SJCRH30 (cell line): Measurements from ENCODE around the gene CTF1. TPM values are rescaled to one million over a fixed set of nuclear protein-coding genes. Genes with fewer than 3 reads are reported as not detected.

ENCODE experiments used
- DNase-seq, 2 experiments: peaks; one replicate each; pipeline ENCODE4 v3.0.0-alpha.2; 2015 to 2020
- H3K27ac ChIP-seq: fragments of 250-450 bp; sonication (Bioruptor Pico); 2 replicates; pipeline ENCODE4 v1.5.1; 2020; ENCODE audit warnings: mild to moderate bottlenecking, moderate library complexity
- H3K27me3 ChIP-seq: fragments of 250-450 bp; sonication (Bioruptor Pico); 2 replicates; pipeline ENCODE4 v1.5.1; 2020; ENCODE audit warnings: mild to moderate bottlenecking, moderate library complexity
- H3K36me3 ChIP-seq: fragments of 250-450 bp; sonication (Bioruptor Pico); 2 replicates; pipeline ENCODE4 v1.5.1; 2020; ENCODE audit warnings: mild to moderate bottlenecking, moderate library complexity
- H3K4me1 ChIP-seq: fragments of 250-450 bp; sonication (Bioruptor Pico); 2 replicates; pipeline ENCODE4 v1.5.1; 2020; ENCODE audit warnings: mild to moderate bottlenecking, moderate library complexity
- H3K4me3 ChIP-seq: fragments of 250-450 bp; sonication (Bioruptor Pico); 2 replicates; pipeline ENCODE4 v1.5.1; 2020; ENCODE audit warnings: mild to moderate bottlenecking, moderate library complexity
- H3K9me3 ChIP-seq: fragments of 250-450 bp; sonication (Bioruptor Pico); replicated peaks from 2 replicates; pipeline ENCODE4 v1.5.1; 2020; ENCODE audit warnings: mild to moderate bottlenecking, moderate library complexity
- total RNA-seq: library from RNA; depleted of rRNA; stranded (reverse); fragments of >200 nt; shearing (Covaris generic); gene quantifications from 2 replicates; pipeline ENCODE4 v1.2.3, GENCODE V29; 2014; rRNA removed

Gene CTF1
- total RNA-seq, 1 experiment from 2014 or later = 1.4 TPM

GRCh38 chr16:30946671-30947540, 50.5 kb downstream of the CTF1 start:
- peaks cover 11% of the 10 kb centered on the region for H3K4me1 ChIP-seq
- no peaks in the 10 kb centered on the region for H3K27me3 ChIP-seq
- no peak overlapping the region for H3K4me3 ChIP-seq
- peaks cover 12% of the 10 kb centered on the region; the same call in 1 of the 2 replicates for H3K36me3 ChIP-seq
- no peak overlapping the region for H3K27ac ChIP-seq
- H3K9me3 ChIP-seq = no peaks in the 10 kb centered on the region
- no peak for DNase-seq

DNA sequence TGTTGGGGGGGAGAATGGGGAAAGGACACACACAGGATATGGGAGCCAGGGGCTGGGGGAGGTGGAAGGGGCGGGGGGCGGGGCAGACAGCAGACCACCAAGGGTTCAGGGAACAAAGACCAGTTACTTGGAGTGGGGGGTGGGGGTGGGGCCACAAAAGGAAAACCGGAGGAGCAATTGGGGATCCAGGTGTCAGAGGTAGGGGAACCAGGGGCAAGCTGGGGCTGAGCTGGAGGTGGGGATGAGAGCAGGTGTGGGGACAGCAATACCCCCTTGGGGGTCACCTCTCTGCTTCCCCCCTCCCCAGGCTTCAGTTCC, 51.1 kb downstream of the CTF1 start:
- Histone ChIP-seq H3K27me3 (no peaks in the 10 kb centered on the region), H3K9me3 (no peaks in the 10 kb centered on the region), H3K4me1 (peaks cover 11% of the 10 kb centered on the region), H3K36me3 (peaks cover 12% of the 10 kb centered on the region; the same call in 1 of the 2 replicates), H3K4me3 (no peak overlapping the region), H3K27ac (no peak overlapping the region)
- no peak for DNase-seq

- Histone ChIP-seq H3K4me1 (peaks cover 11% of the 10 kb centered on the region), H3K4me3 (peak overlapping the region; percentile 94), H3K36me3 (peaks cover 10% of the 10 kb centered on the region; the same call in 1 of the 2 replicates), H3K9me3 (no peaks in the 10 kb centered on the region), H3K27me3 (no peaks in the 10 kb centered on the region), H3K27ac (no peak overlapping the region; the same call in 1 of the 2 replicates)
- peak; percentile 90 to 91 for DNase-seq
These were observed 51.6 kb downstream of the CTF1 start for GRCh38 chr16:30947859-30948666.

DNA sequence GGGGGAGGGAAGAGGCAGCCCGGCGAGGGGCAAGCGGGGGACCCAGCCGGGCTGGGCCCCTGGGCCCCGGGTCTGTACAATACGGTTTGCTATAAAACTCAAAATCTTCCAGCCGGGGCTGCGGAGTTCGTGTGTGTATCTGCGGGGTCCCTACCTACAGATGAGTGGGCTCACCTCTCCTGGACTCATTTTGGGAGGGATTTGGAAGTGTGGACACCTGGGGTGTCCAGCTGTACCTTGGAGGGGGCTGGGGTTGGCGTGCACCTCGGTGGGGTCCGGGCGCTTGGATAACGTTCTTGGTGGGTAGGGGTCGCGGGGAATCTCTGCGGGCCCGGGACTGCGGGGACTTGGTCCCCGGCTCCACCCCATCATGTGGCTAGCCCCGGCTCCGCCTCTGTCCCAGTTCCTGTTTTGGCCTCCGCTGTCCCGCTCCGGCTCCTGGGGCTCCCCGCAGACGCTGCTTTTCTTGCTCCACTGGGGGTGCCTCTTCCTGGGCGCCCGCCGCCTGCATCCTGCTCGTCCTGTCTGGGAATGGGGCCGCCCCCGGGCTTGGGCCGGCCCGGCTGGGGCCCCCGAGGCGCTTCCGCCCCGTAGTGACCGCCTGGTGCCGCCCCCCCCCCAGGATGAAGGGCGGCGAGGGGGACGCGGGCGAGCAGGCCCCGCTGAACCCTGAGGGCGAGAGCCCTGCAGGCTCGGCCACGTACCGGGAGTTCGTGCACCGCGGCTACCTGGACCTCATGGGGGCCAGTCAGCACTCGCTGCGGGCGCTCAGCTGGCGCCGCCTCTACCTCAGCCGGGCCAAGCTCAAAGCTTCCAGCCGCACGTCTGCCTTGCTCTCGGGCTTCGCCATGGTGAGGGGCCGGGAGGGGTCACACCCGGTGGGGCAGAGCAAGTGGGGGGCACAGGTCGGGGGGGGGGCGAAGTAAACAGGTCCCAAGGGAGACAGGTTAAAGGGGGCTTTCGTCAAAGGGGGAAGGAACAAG, 52.5 kb downstream of the CTF1 start, which contains the start of gene ORAI3:
Gene ORAI3 (plus strand): TSS at position 402 of the 983 bp plus-strand sequence. CDS start 222 bp downstream, at position 624.
- Histone ChIP-seq H3K27ac (peak within 1 kb of the TSS; percentile 48; the same call in 1 of the 2 replicates), H3K9me3 (no peaks in the 10 kb centered on the region), H3K36me3 (peaks cover 6% of the 10 kb centered on the region; the same call in 1 of the 2 replicates), H3K4me3 (peak within 1 kb of the TSS; percentile 94), H3K4me1 (peaks cover 13% of the 10 kb centered on the region), H3K27me3 (no peaks in the 10 kb centered on the region)
- DNase-seq = peak; percentile 68 to 70

DNA sequence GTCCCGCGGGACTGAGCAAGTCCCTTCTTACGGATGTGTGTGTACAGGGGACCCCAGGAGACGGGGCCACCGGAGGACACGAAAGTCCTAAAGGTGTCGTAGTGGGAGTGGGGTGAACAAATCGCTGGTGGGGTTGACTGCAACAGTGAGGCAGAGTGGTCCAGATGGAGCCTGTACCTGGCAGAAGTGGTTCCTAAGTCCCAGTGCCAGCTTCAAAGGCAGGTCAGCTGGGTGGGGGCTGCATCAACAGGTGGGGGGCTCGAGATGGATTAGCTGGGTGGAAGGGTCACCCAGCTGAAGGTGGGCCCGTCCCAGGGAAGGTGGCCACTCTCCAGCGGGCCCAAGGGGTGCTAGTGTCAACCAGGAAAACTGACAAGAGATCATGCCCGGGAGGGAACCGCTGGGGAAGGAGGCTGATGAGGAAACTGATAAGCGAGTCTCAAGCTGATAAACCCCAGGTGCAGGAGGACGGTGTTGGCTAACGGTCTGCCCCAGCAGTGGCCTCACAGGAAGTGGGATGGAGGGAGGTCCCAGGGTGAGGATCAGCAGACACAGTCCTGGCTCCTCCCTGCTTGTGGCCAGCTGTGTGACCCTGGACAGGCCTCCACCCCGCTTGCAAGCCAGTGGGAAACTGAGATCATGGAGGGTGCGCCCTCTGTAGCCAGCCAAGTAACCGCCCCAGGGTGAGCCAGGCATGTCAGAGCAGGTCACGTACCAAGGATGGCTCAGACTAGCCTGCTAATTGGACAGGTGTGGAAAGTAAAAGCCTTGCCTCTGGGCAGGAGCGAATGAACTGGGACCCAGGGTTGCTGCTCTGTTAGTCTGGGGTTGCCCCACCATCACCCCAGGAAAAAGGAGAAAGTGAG, 53.5 kb downstream of the CTF1 start:
- H3K4me1 ChIP-seq = peaks cover 13% of the 10 kb centered on the region
- H3K4me3 ChIP-seq = peak overlapping the region; percentile 94
- DNase-seq = peak; percentile 81 to 85
- H3K27ac ChIP-seq = no peak overlapping the region
- H3K36me3 ChIP-seq = no peaks in the 10 kb centered on the region
- H3K27me3 ChIP-seq = no peaks in the 10 kb centered on the region
- H3K9me3 ChIP-seq = no peaks in the 10 kb centered on the region

DNA sequence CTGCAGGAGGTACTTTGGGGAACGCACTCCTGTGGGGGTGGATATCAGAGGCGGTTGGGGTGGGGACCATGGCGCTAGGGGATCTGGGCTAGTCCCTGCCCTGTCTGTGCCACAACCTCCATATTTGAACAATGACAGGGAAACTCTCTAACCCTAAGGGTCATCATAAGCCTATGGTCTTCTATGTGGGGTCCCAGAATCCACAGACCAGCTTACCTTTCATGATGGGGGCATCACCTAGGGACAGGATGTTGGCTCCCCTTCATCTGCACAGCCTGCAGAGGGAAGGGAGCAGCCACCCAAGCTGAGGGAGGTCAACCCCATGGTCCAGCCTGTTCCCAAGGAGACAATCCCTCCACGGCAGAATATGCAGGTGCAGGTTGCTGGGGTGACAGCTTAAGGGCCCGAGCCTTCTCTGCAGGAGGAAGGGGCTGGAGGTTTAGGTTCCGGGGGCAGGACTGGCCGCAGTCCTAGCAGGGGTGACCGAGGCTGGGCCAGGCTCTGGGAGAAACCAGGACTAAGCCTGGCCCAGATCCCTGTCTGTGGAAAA, 54.2 kb downstream of the CTF1 start:
- Histone ChIP-seq H3K4me3 (no peak overlapping the region), H3K36me3 (no peaks in the 10 kb centered on the region), H3K27ac (no peak overlapping the region), H3K4me1 (peaks cover 13% of the 10 kb centered on the region), H3K9me3 (no peaks in the 10 kb centered on the region), H3K27me3 (no peaks in the 10 kb centered on the region)
- no peak for DNase-seq

- Histone ChIP-seq H3K27ac (no peak overlapping the region), H3K9me3 (no peaks in the 10 kb centered on the region), H3K36me3 (no peaks in the 10 kb centered on the region), H3K4me1 (peaks cover 13% of the 10 kb centered on the region), H3K4me3 (no peak overlapping the region), H3K27me3 (no peaks in the 10 kb centered on the region)
- no peak for DNase-seq
These were observed 54.8 kb downstream of the CTF1 start for GRCh38 chr16:30951193-30951592.

- Histone ChIP-seq H3K27me3 (no peaks in the 10 kb centered on the region), H3K27ac (no peak overlapping the region), H3K4me1 (peaks cover 13% of the 10 kb centered on the region), H3K4me3 (no peak overlapping the region), H3K36me3 (no peaks in the 10 kb centered on the region), H3K9me3 (no peaks in the 10 kb centered on the region)
- no peak for DNase-seq
These were observed 55.3 kb downstream of the CTF1 start for GRCh38 chr16:30951750-30952149.

DNA sequence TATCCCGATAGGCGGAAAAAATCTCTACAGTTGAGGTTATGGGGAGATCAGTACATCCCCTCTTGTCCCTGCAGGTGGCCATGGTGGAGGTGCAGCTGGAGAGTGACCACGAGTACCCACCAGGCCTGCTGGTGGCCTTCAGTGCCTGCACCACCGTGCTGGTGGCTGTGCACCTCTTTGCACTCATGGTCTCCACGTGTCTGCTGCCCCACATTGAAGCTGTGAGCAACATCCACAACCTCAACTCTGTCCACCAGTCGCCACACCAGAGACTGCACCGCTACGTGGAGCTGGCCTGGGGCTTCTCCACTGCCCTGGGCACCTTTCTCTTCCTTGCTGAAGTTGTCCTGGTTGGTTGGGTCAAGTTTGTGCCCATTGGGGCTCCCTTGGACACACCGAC, 56.7 kb downstream of the CTF1 start:
- H3K27me3 ChIP-seq = no peaks in the 10 kb centered on the region
- H3K4me1 ChIP-seq = peaks cover 13% of the 10 kb centered on the region
- H3K27ac ChIP-seq = no peak overlapping the region
- no peak for DNase-seq
- H3K36me3 ChIP-seq = no peaks in the 10 kb centered on the region
- no peak overlapping the region for H3K4me3 ChIP-seq
- no peaks in the 10 kb centered on the region for H3K9me3 ChIP-seq

Other genes starting within 250 kb of the CTF1 start
- 10.5 and 12.7 TPM in 2 replicates for gene PRR14, start 245.7 kb upstream of the CTF1 start, total RNA-seq
- gene FBRS, start 238.2 kb upstream of the CTF1 start, total RNA-seq = 17.6 and 21.1 TPM in 2 replicates
- 19.3 and 22.0 TPM in 2 replicates for gene SRCAP, start 197.4 kb upstream of the CTF1 start, total RNA-seq
- gene PHKG2, start 148.2 kb upstream of the CTF1 start, total RNA-seq = 26.3 and 26.4 TPM in 2 replicates
- 4.1 and 4.2 TPM in 2 replicates for gene CFAP119, start 134.6 kb upstream of the CTF1 start, total RNA-seq
- gene RNF40, start 134.3 kb upstream of the CTF1 start, total RNA-seq = 120 and 124 TPM in 2 replicates
- gene ZNF629, start 109.4 kb upstream of the CTF1 start, total RNA-seq = 28.6 and 29.8 TPM in 2 replicates
- gene BCL7C, start 2.5 kb upstream of the CTF1 start, total RNA-seq = 28.1 and 30.3 TPM in 2 replicates
- 14.2 and 14.4 TPM in 2 replicates for gene FBXL19, start 27.0 kb downstream of the CTF1 start, total RNA-seq
- 4.0 and 7.0 TPM in 2 replicates for gene ORAI3, start 52.5 kb downstream of the CTF1 start, total RNA-seq
- 8.9 TPM in 2 replicates for gene SETD1A, start 61.1 kb downstream of the CTF1 start, total RNA-seq
- gene HSD3B7, start 88.6 kb downstream of the CTF1 start, total RNA-seq = 2.6 and 3.4 TPM in 2 replicates
- 0.94 and 1.4 TPM in 2 replicates for gene STX1B, start 114.0 kb downstream of the CTF1 start, total RNA-seq
- gene STX4, start 136.9 kb downstream of the CTF1 start, total RNA-seq = 22.6 and 23.9 TPM in 2 replicates
- gene ZNF668, start 177.6 kb downstream of the CTF1 start, total RNA-seq = 21.5 and 21.8 TPM in 2 replicates
- 20.3 and 26.4 TPM in 2 replicates for gene ZNF646, start 177.8 kb downstream of the CTF1 start, total RNA-seq
- 2.8 and 4.3 TPM in 2 replicates for gene PRSS53, start 192.3 kb downstream of the CTF1 start, total RNA-seq
- gene VKORC1, start 198.2 kb downstream of the CTF1 start, total RNA-seq = 145 and 149 TPM in 2 replicates
- gene BCKDK, start 211.8 kb downstream of the CTF1 start, total RNA-seq = 31.2 and 31.8 TPM in 2 replicates
- gene KAT8, start 221.1 kb downstream of the CTF1 start, total RNA-seq = 38.0 and 42.6 TPM in 2 replicates
- not detected in 2 replicates for gene PRSS8, start 239.1 kb downstream of the CTF1 start, total RNA-seq